ENCODE results near the gene LAMB3.

DNA sequence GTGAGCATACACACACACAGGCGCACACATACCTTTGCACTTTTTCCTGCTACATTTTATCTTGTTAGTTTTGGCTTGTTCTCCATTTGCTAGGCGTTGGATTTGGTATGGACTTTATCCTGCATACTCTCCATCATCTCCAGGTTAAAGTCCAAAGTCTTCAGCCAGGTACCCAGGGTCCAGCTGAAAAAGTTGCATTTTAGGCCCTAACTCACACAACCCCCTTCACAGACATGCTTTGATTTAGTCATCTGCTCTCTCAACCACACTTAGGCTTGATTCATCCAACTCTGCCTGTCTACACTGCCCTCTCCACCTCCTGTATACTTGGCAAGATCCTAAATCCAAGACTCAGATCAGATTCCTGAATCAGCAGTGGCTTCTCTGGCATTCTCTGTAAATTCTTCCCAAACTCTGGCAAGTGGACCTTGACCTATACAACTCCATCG, 10.7 kb upstream of the LAMB3 start:
- TF ChIP-seq, protein P1, sequence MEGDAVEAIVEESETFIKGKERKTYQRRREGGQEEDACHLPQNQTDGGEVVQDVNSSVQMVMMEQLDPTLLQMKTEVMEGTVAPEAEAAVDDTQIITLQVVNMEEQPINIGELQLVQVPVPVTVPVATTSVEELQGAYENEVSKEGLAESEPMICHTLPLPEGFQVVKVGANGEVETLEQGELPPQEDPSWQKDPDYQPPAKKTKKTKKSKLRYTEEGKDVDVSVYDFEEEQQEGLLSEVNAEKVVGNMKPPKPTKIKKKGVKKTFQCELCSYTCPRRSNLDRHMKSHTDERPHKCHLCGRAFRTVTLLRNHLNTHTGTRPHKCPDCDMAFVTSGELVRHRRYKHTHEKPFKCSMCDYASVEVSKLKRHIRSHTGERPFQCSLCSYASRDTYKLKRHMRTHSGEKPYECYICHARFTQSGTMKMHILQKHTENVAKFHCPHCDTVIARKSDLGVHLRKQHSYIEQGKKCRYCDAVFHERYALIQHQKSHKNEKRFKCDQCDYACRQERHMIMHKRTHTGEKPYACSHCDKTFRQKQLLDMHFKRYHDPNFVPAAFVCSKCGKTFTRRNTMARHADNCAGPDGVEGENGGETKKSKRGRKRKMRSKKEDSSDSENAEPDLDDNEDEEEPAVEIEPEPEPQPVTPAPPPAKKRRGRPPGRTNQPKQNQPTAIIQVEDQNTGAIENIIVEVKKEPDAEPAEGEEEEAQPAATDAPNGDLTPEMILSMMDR (conservative IDR thresholded peaks at IDR 0.05; ENCODE audit: low read depth, low read length): no peak
- TF ChIP-seq EZH2 (IDR thresholded peaks at IDR 0.05; ENCODE audit: low read length, unreplicated experiment): no peak

Data from PC-3 (cell line).